ENCODE data around the gene TSPAN15.
A peak's percentile ranks its signal among the peaks of the same experiment; 100 is the strongest.

The TSPAN15 gene

GRCh38 chr10:69411476-69411875 is 39.8 kb upstream of the TSPAN15 start:
- no peak for DNase-seq
- Histone ChIP-seq H3K4me3 (ENCODE audit: control insufficient read depth in 1 of 7, extremely low read depth in 1 of 7, insufficient read depth in 4 of 7, low read depth in 2 of 7, low read length in 6 of 7) (no peak overlapping the region), H3K27ac (ENCODE audit: insufficient read depth in 1 of 2, low read depth in 1 of 2, low read length in 2 of 2, poor library complexity in 1 of 2, severe bottlenecking in 2 of 2) (no peak overlapping the region), H3K9me3 (ENCODE audit: control extremely low read depth in 1 of 5, control insufficient read depth in 4 of 5, insufficient read depth in 2 of 5, low read depth in 1 of 5, low read length in 4 of 5) (no peaks in the 10 kb centered on the region), H3K36me3 (ENCODE audit: control insufficient read depth in 4 of 4, insufficient read depth in 4 of 4, low read length in 3 of 4) (no peaks in the 10 kb centered on the region), H3K27me3 (replicated peaks in 2 of 5; ENCODE audit: control insufficient read depth in 4 of 5, insufficient read depth in 5 of 5, low read length in 4 of 5) (no peaks in the 10 kb centered on the region), H3K4me1 (ENCODE audit: control extremely low read depth in 1 of 4, control insufficient read depth in 4 of 4, insufficient read depth in 4 of 4, low read length in 3 of 4) (peaks cover 0 to 20% (median 13%) of the 10 kb centered on the region in 4 experiments)
- CTCF ChIA-PET, result interaction anchor here (0.7 to 2.0 kb wide), 7 partner anchors 8 to 104 kb away, joined by 3 to 14 read pairs (median 3); no protein-coding TSS in a partner anchor
- POLR2A ChIA-PET, result no interaction called here
- 89% methylated on average over 3 of the region's 4 CpGs for WGBS (ENCODE audit: insufficient coverage)

- peaks cover 0 to 20% (median 13%) of the 10 kb centered on the region in 4 experiments for H3K4me1 ChIP-seq (ENCODE audit: control extremely low read depth in 1 of 4, control insufficient read depth in 4 of 4, insufficient read depth in 4 of 4, low read length in 3 of 4)
- POLR2A ChIA-PET, result no interaction called here
- 54% methylated on average over 2 of the region's 3 CpGs for WGBS (ENCODE audit: insufficient coverage)
- H3K36me3 ChIP-seq (ENCODE audit: control insufficient read depth in 4 of 4, insufficient read depth in 4 of 4, low read length in 3 of 4), result no peaks in the 10 kb centered on the region
- no peak for DNase-seq
- no peaks in the 10 kb centered on the region for H3K9me3 ChIP-seq (ENCODE audit: control extremely low read depth in 1 of 5, control insufficient read depth in 4 of 5, insufficient read depth in 2 of 5, low read depth in 1 of 5, low read length in 4 of 5)
- no peak overlapping the region for H3K4me3 ChIP-seq (ENCODE audit: control insufficient read depth in 1 of 7, extremely low read depth in 1 of 7, insufficient read depth in 4 of 7, low read depth in 2 of 7, low read length in 6 of 7)
- no peak overlapping the region for H3K27ac ChIP-seq (ENCODE audit: insufficient read depth in 1 of 2, low read depth in 1 of 2, low read length in 2 of 2, poor library complexity in 1 of 2, severe bottlenecking in 2 of 2)
- CTCF ChIA-PET, result interaction anchor here (0.6 to 3.2 kb wide), 7 partner anchors 7 to 176 kb away, joined by 3 to 17 read pairs (median 5); no protein-coding TSS in a partner anchor
- H3K27me3 ChIP-seq (replicated peaks in 2 of 5; ENCODE audit: control insufficient read depth in 4 of 5, insufficient read depth in 5 of 5, low read length in 4 of 5), result no peaks in the 10 kb centered on the region
These were observed 39.0 kb upstream of the TSPAN15 start for GRCh38 chr10:69412232-69412790.

DNA sequence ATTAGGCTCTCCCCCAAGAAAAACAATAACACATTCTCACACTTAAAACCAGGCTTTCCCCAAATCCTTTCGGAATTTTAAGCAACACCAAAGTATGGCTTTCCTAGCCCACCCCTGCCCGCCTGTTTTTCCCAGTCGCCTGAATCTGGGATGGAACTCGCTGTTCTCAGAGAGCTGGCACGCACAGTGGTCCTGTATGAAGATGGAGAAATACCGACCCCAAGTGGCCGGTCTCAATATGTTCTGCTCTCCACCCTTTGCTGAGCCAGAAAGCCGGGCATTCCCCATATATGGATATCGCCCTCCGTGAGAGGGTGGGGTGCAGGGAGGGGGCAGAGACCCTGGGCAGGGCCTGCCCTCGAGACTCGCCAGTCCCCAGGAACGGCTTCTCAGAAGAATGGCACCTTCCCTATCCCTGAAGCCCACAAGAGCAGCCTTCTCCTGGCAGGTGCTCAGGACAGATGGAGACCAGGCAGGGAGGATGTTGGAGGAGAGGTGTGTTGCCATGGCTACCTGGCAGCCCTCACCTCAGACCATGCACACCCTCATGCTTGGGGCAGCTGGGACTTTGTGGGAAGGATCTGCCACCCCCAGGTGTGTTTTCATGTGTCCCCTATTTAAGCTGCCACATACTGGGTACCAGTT is 37.9 kb upstream of the TSPAN15 start:
- ChIA-PET CTCF (interaction anchor here (1.0 to 3.2 kb wide), 4 partner anchors 9 to 224 kb away, joined by 3 to 17 read pairs (median 4); no protein-coding TSS in a partner anchor), POLR2A (no interaction called here)
- Histone ChIP-seq H3K27ac (ENCODE audit: insufficient read depth in 1 of 2, low read depth in 1 of 2, low read length in 2 of 2, poor library complexity in 1 of 2, severe bottlenecking in 2 of 2) (no peak overlapping the region), H3K9me3 (ENCODE audit: control extremely low read depth in 1 of 5, control insufficient read depth in 4 of 5, insufficient read depth in 2 of 5, low read depth in 1 of 5, low read length in 4 of 5) (no peaks in the 10 kb centered on the region), H3K36me3 (ENCODE audit: control insufficient read depth in 4 of 4, insufficient read depth in 4 of 4, low read length in 3 of 4) (no peaks in the 10 kb centered on the region), H3K4me3 (ENCODE audit: control insufficient read depth in 1 of 7, extremely low read depth in 1 of 7, insufficient read depth in 4 of 7, low read depth in 2 of 7, low read length in 6 of 7) (peak overlapping the region in 1 of 7 experiments; percentile 4), H3K27me3 (replicated peaks in 2 of 5; ENCODE audit: control insufficient read depth in 4 of 5, insufficient read depth in 5 of 5, low read length in 4 of 5) (no peaks in the 10 kb centered on the region), H3K4me1 (ENCODE audit: control extremely low read depth in 1 of 4, control insufficient read depth in 4 of 4, insufficient read depth in 4 of 4, low read length in 3 of 4) (peaks cover 0 to 13% (median 7%) of the 10 kb centered on the region in 4 experiments)
- peak; percentile 44 to 54 (median 48) for DNase-seq
- WGBS (ENCODE audit: insufficient coverage), result 0% methylated on average over 7 of the region's 13 CpGs

DNA sequence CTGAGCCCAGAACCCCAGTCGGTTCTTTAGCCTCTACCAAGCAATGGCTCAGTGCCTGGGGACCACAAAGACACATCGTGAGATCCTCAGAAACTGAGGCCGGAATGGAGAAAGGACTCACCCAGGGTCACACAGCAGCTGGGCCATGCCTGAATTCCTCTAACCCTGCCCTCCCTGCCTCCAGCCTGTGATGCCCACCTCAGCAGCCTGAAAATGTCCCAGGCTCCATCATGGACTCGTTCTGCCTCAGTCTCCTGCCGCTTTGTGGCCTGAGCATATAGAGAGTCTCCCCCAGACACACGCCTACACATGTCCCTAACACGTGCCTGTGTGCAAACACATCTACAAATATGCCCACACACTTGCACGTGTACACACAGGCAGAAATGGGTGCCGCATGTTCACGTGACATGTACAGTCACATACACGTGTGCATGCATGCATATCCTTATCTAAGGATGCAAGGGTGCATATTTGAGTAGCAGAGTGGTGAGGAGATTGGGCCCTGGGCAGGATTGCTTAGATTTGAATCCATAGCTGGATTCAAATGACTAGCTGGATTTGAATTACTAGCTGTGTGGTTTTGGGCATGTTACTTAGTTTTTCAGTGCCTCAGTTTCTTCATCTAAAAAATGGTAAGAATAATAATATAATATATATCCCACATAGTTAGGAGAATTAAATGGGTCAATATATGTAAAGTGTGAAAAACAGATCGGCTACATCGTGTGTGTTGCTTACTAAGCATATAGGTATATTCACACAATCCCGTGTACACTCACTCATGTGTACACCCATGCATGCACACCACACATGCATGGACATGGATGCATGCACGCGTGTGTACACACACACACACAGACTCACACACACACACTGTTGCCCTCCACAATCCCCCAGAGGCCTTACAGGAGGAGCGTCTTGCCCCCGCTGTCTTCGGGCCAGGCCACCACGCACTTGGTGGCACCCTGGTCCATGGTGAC is 36.9 kb upstream of the TSPAN15 start:
- H3K27me3 ChIP-seq (replicated peaks in 2 of 5; ENCODE audit: control insufficient read depth in 4 of 5, insufficient read depth in 5 of 5, low read length in 4 of 5), result no peaks in the 10 kb centered on the region
- H3K4me3 ChIP-seq (ENCODE audit: control insufficient read depth in 1 of 7, extremely low read depth in 1 of 7, insufficient read depth in 4 of 7, low read depth in 2 of 7, low read length in 6 of 7), result no peak overlapping the region
- H3K9me3 ChIP-seq (ENCODE audit: control extremely low read depth in 1 of 5, control insufficient read depth in 4 of 5, insufficient read depth in 2 of 5, low read depth in 1 of 5, low read length in 4 of 5), result no peaks in the 10 kb centered on the region
- H3K36me3 ChIP-seq (ENCODE audit: control insufficient read depth in 4 of 4, insufficient read depth in 4 of 4, low read length in 3 of 4), result no peaks in the 10 kb centered on the region
- peaks cover 0 to 8% (median 4%) of the 10 kb centered on the region in 4 experiments for H3K4me1 ChIP-seq (ENCODE audit: control extremely low read depth in 1 of 4, control insufficient read depth in 4 of 4, insufficient read depth in 4 of 4, low read length in 3 of 4)
- ChIA-PET CTCF (interaction anchor here (1.0 to 3.2 kb wide), 6 partner anchors 84 to 223 kb away, joined by 3 to 17 read pairs (median 4); no protein-coding TSS in a partner anchor), POLR2A (no interaction called here)
- H3K27ac ChIP-seq (ENCODE audit: insufficient read depth in 1 of 2, low read depth in 1 of 2, low read length in 2 of 2, poor library complexity in 1 of 2, severe bottlenecking in 2 of 2), result no peak overlapping the region
- 96% methylated on average over 17 of the region's 20 CpGs for WGBS (ENCODE audit: insufficient coverage)
- no peak for DNase-seq

- H3K27ac ChIP-seq (ENCODE audit: insufficient read depth in 1 of 2, low read depth in 1 of 2, low read length in 2 of 2, poor library complexity in 1 of 2, severe bottlenecking in 2 of 2), result no peak overlapping the region
- no peaks in the 10 kb centered on the region for H3K9me3 ChIP-seq (ENCODE audit: control extremely low read depth in 1 of 5, control insufficient read depth in 4 of 5, insufficient read depth in 2 of 5, low read depth in 1 of 5, low read length in 4 of 5)
- H3K36me3 ChIP-seq (ENCODE audit: control insufficient read depth in 4 of 4, insufficient read depth in 4 of 4, low read length in 3 of 4), result no peaks in the 10 kb centered on the region
- H3K4me3 ChIP-seq (ENCODE audit: control insufficient read depth in 1 of 7, extremely low read depth in 1 of 7, insufficient read depth in 4 of 7, low read depth in 2 of 7, low read length in 6 of 7), result no peak overlapping the region
- no peak for DNase-seq
- peaks cover 0 to 3% (median 1%) of the 10 kb centered on the region in 4 experiments for H3K4me1 ChIP-seq (ENCODE audit: control extremely low read depth in 1 of 4, control insufficient read depth in 4 of 4, insufficient read depth in 4 of 4, low read length in 3 of 4)
- 96% methylated on average over 11 of the region's 13 CpGs for WGBS (ENCODE audit: insufficient coverage)
- ChIA-PET CTCF (interaction anchor here (1.0 to 3.2 kb wide), 5 partner anchors 34 to 101 kb away, joined by 3 to 17 read pairs (median 3); no protein-coding TSS in a partner anchor), POLR2A (no interaction called here)
- no peaks in the 10 kb centered on the region for H3K27me3 ChIP-seq (replicated peaks in 2 of 5; ENCODE audit: control insufficient read depth in 4 of 5, insufficient read depth in 5 of 5, low read length in 4 of 5)
These were observed 36.2 kb upstream of the TSPAN15 start for GRCh38 chr10:69415049-69415448.

DNA sequence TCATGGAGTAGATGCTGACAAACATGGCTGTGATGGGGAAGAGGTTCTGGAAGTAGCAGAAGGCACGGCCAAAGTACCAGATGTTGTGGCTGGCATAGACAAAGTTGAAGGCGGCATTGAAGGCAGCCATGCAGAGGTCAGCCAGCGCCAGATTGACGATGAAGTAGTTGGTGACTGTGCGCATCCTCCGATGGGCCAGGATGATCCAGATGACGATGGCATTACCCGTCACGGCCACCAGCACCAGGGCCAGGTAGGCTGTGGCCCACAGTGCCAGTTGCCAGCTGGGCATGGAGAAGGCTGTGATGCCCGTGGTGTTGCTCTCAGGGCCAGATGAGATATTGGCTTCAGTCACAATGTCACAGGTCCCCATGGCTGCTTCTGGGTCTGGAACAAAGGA is 35.3 kb upstream of the TSPAN15 start:
- 94% methylated on average over 9 of the region's 10 CpGs for WGBS (ENCODE audit: insufficient coverage)
- ChIA-PET POLR2A (no interaction called here), CTCF (interaction anchor here (1.3 to 1.6 kb wide), 2 partner anchors 33 to 82 kb away, joined by 3 to 4 read pairs; no protein-coding TSS in a partner anchor)
- H3K27me3 ChIP-seq (replicated peaks in 2 of 5; ENCODE audit: control insufficient read depth in 4 of 5, insufficient read depth in 5 of 5, low read length in 4 of 5), result no peaks in the 10 kb centered on the region
- H3K4me1 ChIP-seq (ENCODE audit: control extremely low read depth in 1 of 4, control insufficient read depth in 4 of 4, insufficient read depth in 4 of 4, low read length in 3 of 4), result peaks cover 0 to 2% (median 0%) of the 10 kb centered on the region in 4 experiments
- no peaks in the 10 kb centered on the region for H3K9me3 ChIP-seq (ENCODE audit: control extremely low read depth in 1 of 5, control insufficient read depth in 4 of 5, insufficient read depth in 2 of 5, low read depth in 1 of 5, low read length in 4 of 5)
- H3K36me3 ChIP-seq (ENCODE audit: control insufficient read depth in 4 of 4, insufficient read depth in 4 of 4, low read length in 3 of 4), result no peaks in the 10 kb centered on the region
- H3K4me3 ChIP-seq (ENCODE audit: control insufficient read depth in 1 of 7, extremely low read depth in 1 of 7, insufficient read depth in 4 of 7, low read depth in 2 of 7, low read length in 6 of 7), result no peak overlapping the region
- no peak for DNase-seq
- H3K27ac ChIP-seq (ENCODE audit: insufficient read depth in 1 of 2, low read depth in 1 of 2, low read length in 2 of 2, poor library complexity in 1 of 2, severe bottlenecking in 2 of 2), result no peak overlapping the region

Data from common myeloid progenitor, CD34-positive (primary cell).